Left kidney (tissue), 2 donors: ENCODE data around the gene IMPDH1. TPM values are rescaled to one million over a fixed set of nuclear protein-coding genes. Genes with fewer than 3 reads are reported as not detected.

Source experiments
- DNase-seq: peaks from one replicate; pipeline ENCODE4 v3.0.0-alpha.2; 2013
- polyA plus RNA-seq: library from polyadenylated mRNA; unstranded; fragments of 120-200 nt; gene quantifications from one replicate; pipeline ENCODE4 v1.2.1, GENCODE V29; 2013; ENCODE audit not compliant: insufficient read length

IMPDH1 gene
- polyA plus RNA-seq, 1 donor = 27.2 TPM

GRCh38 chr7:128360359-128360678 is 49.5 kb downstream of the IMPDH1 start:
- DNase-seq = no peak

- no peak for DNase-seq
Measured at GRCh38 chr7:128359939-128360338, 49.8 kb downstream of the IMPDH1 start.

- no peak for DNase-seq
Measured at GRCh38 chr7:128359336-128359735, 50.4 kb downstream of the IMPDH1 start.

- no peak for DNase-seq
Measured at GRCh38 chr7:128358233-128358632, 51.5 kb downstream of the IMPDH1 start.

GRCh38 chr7:128357217-128357613 is 52.6 kb downstream of the IMPDH1 start:
- no peak for DNase-seq

GRCh38 chr7:128356546-128357216 is 53.1 kb downstream of the IMPDH1 start:
- DNase-seq = no peak

GRCh38 chr7:128353610-128354009 is 56.2 kb downstream of the IMPDH1 start:
- DNase-seq = no peak

- no peak for DNase-seq
Measured at GRCh38 chr7:128353189-128353588, 56.6 kb downstream of the IMPDH1 start.

- no peak for DNase-seq
Measured at GRCh38 chr7:128352636-128353035, 57.1 kb downstream of the IMPDH1 start.

GRCh38 chr7:128352153-128352537 is 57.6 kb downstream of the IMPDH1 start:
- no peak for DNase-seq

- no peak for DNase-seq
Measured at GRCh38 chr7:128351296-128352152, 58.3 kb downstream of the IMPDH1 start.

- no peak for DNase-seq
Measured at GRCh38 chr7:128350708-128351295, 59.0 kb downstream of the IMPDH1 start.

- DNase-seq = no peak
Measured at GRCh38 chr7:128349466-128349825, 60.3 kb downstream of the IMPDH1 start.

GRCh38 chr7:128347647-128348097 is 62.1 kb downstream of the IMPDH1 start:
- DNase-seq = peak; percentile 55

- no peak for DNase-seq
Measured at GRCh38 chr7:128344431-128344774, 65.4 kb downstream of the IMPDH1 start.

GRCh38 chr7:128343554-128344430 is 66.0 kb downstream of the IMPDH1 start, which contains the start of gene RBM28:
RBM28 (minus strand) TSS chr7:128343908; CDS start chr7:128343793, 115 bp downstream.
- peak; percentile 94 for DNase-seq

Other genes starting within 250 kb of the IMPDH1 start
- 0.53 TPM for gene LEP, start 168.7 kb downstream of the IMPDH1 start, polyA plus RNA-seq
- 62.6 TPM for gene RBM28, start 66.1 kb downstream of the IMPDH1 start, polyA plus RNA-seq
- 0.81 TPM for gene PRRT4, start 48.3 kb downstream of the IMPDH1 start, polyA plus RNA-seq
- 25.5 TPM for gene HILPDA, start 45.9 kb upstream of the IMPDH1 start, polyA plus RNA-seq
- gene METTL2B, start 66.8 kb upstream of the IMPDH1 start, polyA plus RNA-seq = 40.5 TPM